NCI-H146 treated with DMSO at 0.1 percent for 48 hours (cell line): ENCODE data around the gene TBXAS1.
"Not testable (repeated sequence)": the region's sequence is repeated elsewhere in the genome, so short reads cannot be mapped to it uniquely, and the experiment has no call there.

Source experiments
- DNase-seq: peaks from one replicate; lab custom pipeline; 2025; ENCODE audit not compliant: unreplicated experiment; lab: John Stamatoyannopoulos, UW

TBXAS1 gene

GRCh38 chr7:139886899-139887298 is 57.8 kb downstream of the TBXAS1 start:
- no peak for DNase-seq

- no peak for DNase-seq
Observed at GRCh38 chr7:139887992-139888481, 59.0 kb downstream of the TBXAS1 start.

- no peak for DNase-seq
Observed at GRCh38 chr7:139889186-139889871, 60.3 kb downstream of the TBXAS1 start.

- no peak for DNase-seq
Observed at GRCh38 chr7:139893461-139893860, 64.4 kb downstream of the TBXAS1 start.

GRCh38 chr7:139893999-139894398 is 64.9 kb downstream of the TBXAS1 start:
- no peak for DNase-seq

GRCh38 chr7:139895141-139895829 is 66.2 kb downstream of the TBXAS1 start:
- no peak for DNase-seq

- DNase-seq, result no peak
Observed at GRCh38 chr7:139896288-139896687, 67.2 kb downstream of the TBXAS1 start.

GRCh38 chr7:139896831-139897230 is 67.8 kb downstream of the TBXAS1 start:
- DNase-seq, result no peak

- no peak for DNase-seq
Observed at GRCh38 chr7:139897422-139898090, 68.5 kb downstream of the TBXAS1 start.

GRCh38 chr7:139898483-139898882 is 69.4 kb downstream of the TBXAS1 start:
- DNase-seq, result no peak

GRCh38 chr7:139899328-139899955 is 70.4 kb downstream of the TBXAS1 start:
- no peak for DNase-seq

GRCh38 chr7:139900326-139900725 is 71.3 kb downstream of the TBXAS1 start:
- DNase-seq, result no peak

GRCh38 chr7:139901056-139901795 is 72.2 kb downstream of the TBXAS1 start:
- no peak for DNase-seq

- no peak for DNase-seq
Observed at GRCh38 chr7:139901901-139902300, 72.8 kb downstream of the TBXAS1 start.

GRCh38 chr7:139902436-139903102 is 73.5 kb downstream of the TBXAS1 start:
- no peak for DNase-seq

- not testable (repeated sequence) for DNase-seq
Observed at GRCh38 chr7:139903103-139903477, 74.0 kb downstream of the TBXAS1 start.

GRCh38 chr7:139906879-139907278 is 77.8 kb downstream of the TBXAS1 start:
- no peak for DNase-seq

- no peak for DNase-seq
Observed at GRCh38 chr7:139908792-139909191, 79.7 kb downstream of the TBXAS1 start.

GRCh38 chr7:139909379-139910050 is 80.5 kb downstream of the TBXAS1 start:
- DNase-seq, result peak; percentile 51
